Measurements from ENCODE around the gene GABRB1. TPM values are rescaled to one million over a fixed set of nuclear protein-coding genes. Genes with fewer than 3 reads are reported as not detected.

Gene GABRB1
- total RNA-seq, 1 experiment from 2014 or later = not detected

DNA sequence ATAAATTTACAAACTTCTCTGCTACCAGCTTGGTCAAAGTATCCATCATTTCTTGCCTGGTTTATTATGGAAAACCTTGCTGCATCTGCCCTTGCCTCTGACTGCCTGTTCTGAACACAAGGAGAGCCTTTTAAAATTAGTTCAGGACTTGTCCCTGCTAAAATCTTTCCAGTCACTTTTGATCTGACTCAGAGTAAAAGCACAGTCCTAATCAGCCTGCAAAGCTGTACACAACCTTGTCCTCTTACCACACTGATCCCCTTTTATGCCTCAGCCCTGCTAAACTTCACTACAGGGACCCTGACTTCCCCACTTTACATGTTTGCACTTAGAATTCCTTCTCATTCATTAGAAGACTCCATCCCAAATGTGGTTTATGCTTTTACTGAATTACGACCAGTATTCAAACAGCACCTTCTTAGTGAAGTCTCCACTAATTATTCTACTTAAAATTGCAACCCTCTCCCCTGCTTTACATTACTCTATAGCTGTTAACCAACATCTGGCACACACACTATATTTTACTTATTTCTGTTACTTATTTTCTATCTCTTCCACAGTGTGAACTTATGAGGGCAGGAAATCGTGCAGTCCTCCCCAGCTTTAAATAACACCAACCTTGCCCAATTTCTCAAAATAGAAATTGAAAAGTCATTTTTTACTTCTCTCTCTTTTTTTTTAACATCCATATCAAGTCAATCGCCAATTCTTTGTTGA lies 44.3 kb upstream of the GABRB1 start:
- no peaks in the 10 kb centered on the region for H3K9me3 ChIP-seq (ENCODE audit: control insufficient read depth in 1 of 2, insufficient read depth in 1 of 2, low read depth in 1 of 2, low read length in 2 of 2)
- H3K79me2 ChIP-seq (ENCODE audit: insufficient read depth, low read length) = no peaks in the 10 kb centered on the region
- ATAC-seq (no peak), DNase-seq (ENCODE audit: low read depth, low spot score) (no peak)
- no peak overlapping the region for H2AFZ ChIP-seq (ENCODE audit: low read depth, low read length, poor library complexity, severe bottlenecking)
- H3K27ac ChIP-seq (ENCODE audit: low read depth, low read length) = no peak overlapping the region
- no peaks in the 10 kb centered on the region for H3K4me1 ChIP-seq (ENCODE audit: control insufficient read depth in 1 of 2, insufficient read depth in 2 of 2, low read length in 2 of 2)
- CTCF ChIA-PET = no interaction called here
- no peak overlapping the region for H3K4me2 ChIP-seq (ENCODE audit: low read length)
- intact Hi-C loops (cut with micrococcal nuclease) = no loop called here
- POLR2A ChIA-PET = no interaction called here
- H4K20me1 ChIP-seq (ENCODE audit: insufficient read depth) = no peaks in the 10 kb centered on the region
- no peaks in the 10 kb centered on the region for H3K27me3 ChIP-seq (ENCODE audit: insufficient read depth, low read length)
- RAD21 ChIA-PET (ENCODE audit: low non-redundant PET in 1 of 2, low total read pairs in 2 of 2, uncharacterized antibody in 2 of 2, unreplicated experiment in 2 of 2) = no interaction called here
- TF ChIP-seq CBX3 (IDR thresholded peaks at IDR 0.05; ENCODE audit: low read depth) (no peak), YY1 (IDR thresholded peaks at IDR 0.05; ENCODE audit: extremely low read depth, insufficient replicate concordance, low read depth, low read length) (no peak), TCF7L2 (IDR thresholded peaks at IDR 0.05; ENCODE audit: borderline replicate concordance, extremely low read depth, insufficient read depth, insufficient read length) (no peak), SRF (IDR thresholded peaks at IDR 0.05; ENCODE audit: low read depth) (no peak), ZBTB33 (IDR thresholded peaks at IDR 0.05; ENCODE audit: extremely low read depth, insufficient replicate concordance, low read length) (no peak), EZH2 (IDR thresholded peaks at IDR 0.05) (no peak), EGR1 (IDR thresholded peaks at IDR 0.05; ENCODE audit: low read depth) (no peak), ZNF274 (IDR thresholded peaks at IDR 0.05; ENCODE audit: low read depth, low read length) (no peak), CEBPB (IDR thresholded peaks at IDR 0.05; ENCODE audit: low read depth) (no peak)
- BruUV-seq (replicated peaks) = no TSS peak
- H3K4me3 ChIP-seq (replicated peaks in 1 of 2; ENCODE audit: low read depth in 1 of 2, low read length in 2 of 2) = no peak overlapping the region
- H3K36me3 ChIP-seq (ENCODE audit: control insufficient read depth in 1 of 2, insufficient read depth in 2 of 2, low read length in 2 of 2) = no peaks in the 10 kb centered on the region
- no peaks in the 10 kb centered on the region for H3K9me2 ChIP-seq (ENCODE audit: insufficient read depth)
- no peak overlapping the region for H3K9ac ChIP-seq (ENCODE audit: low read length)

Measured in HCT116 (cell line).